A549 (cell line): Measurements from ENCODE around the gene PLGLB2. TPM values are rescaled to one million over a fixed set of nuclear protein-coding genes. Genes with fewer than 3 reads are reported as not detected.
"Not testable (repeated sequence)": the region's sequence is repeated elsewhere in the genome, so short reads cannot be mapped to it uniquely, and the experiment has no call there.

ENCODE experiments used
- ATAC-seq, 2 experiments: fragments of 200-7000 bp in 1 of 2; fragments of >200 bp in 1 of 2; cut with Nextera tagmentation in 1 of 2; cut with Tn5 transposase in 1 of 2; 3 replicates each; pipeline versions ENCODE4 v1.8.0 to v1.9.1; 2018 to 2020; ENCODE audit warnings: mild to moderate bottlenecking in 1 of 2, moderate library complexity in 1 of 2
- CTCF ChIA-PET: fragments of 300-600 bp; sonication (Branson Sonifier 250); formaldehyde crosslinking; extraction: SDS; loops from one replicate; lab custom pipeline; 2021; ENCODE audit warnings: antibody characterized with exemption, inconsistent platforms; lab: Yijun Ruan, JAX
- POLR2A ChIA-PET: fragments of 350-600 bp; formaldehyde crosslinking; extraction: SDS; loops from one replicate; lab custom pipeline; 2021; ENCODE audit warnings: antibody characterized with exemption, inconsistent platforms; lab: Yijun Ruan, JAX
- DNase-seq, 2 experiments: peaks; one replicate each; pipeline versions ENCODE4 v3.0.0 to v3.0.0-alpha.2; 2011 to 2016; ENCODE audit warnings: low read depth in 1 of 2, low spot score in 1 of 2
- FAIRE-seq: peaks from 2 replicates; lab custom pipeline; 2011; peaks lifted over from hg19 to GRCh38; lab: Jason Lieb, UNC
- H3K27ac ChIP-seq, 2 experiments: fragments of >200 bp; sonication (Bioruptor Twin); formaldehyde crosslinking; 3 replicates each; pipeline ENCODE4 v1.5.1; 2016 to 2017
- H3K4me1 ChIP-seq: fragments of >200 bp; sonication (Bioruptor Twin); formaldehyde crosslinking; 3 replicates; pipeline ENCODE4 v1.6.1; 2016
- H3K4me2 ChIP-seq: fragments of >200 bp; sonication (Bioruptor Twin); formaldehyde crosslinking; 3 replicates; pipeline ENCODE4 v1.6.1; 2016
- H3K4me3 ChIP-seq: fragments of >200 bp; sonication (Bioruptor Twin); formaldehyde crosslinking; 3 replicates; pipeline ENCODE4 v1.5.1; 2016
- H3K9me3 ChIP-seq: fragments of >200 bp; sonication (Bioruptor Twin); formaldehyde crosslinking; 3 replicates; pipeline ENCODE4 v1.6.1; 2016
- WGBS: methylation state at CpG from one replicate; pipeline ENCODE4 v1.1.6; 2017; ENCODE audit errors: missing lambda C conversion rate; 5-methylcytosine and 5-hydroxymethylcytosine counted together
- polyA minus RNA-seq: library from RNA; depleted of rRNA, polyadenylated mRNA; stranded (reverse); fragments of >200 nt; gene quantifications from 2 replicates; pipeline ENCODE4 v1.2.3, GENCODE V29; 2011; rRNA and poly(A)+ RNA removed
- polyA plus RNA-seq, 4 experiments: library from polyadenylated mRNA; depleted of rRNA in 3 of 4; stranded (reverse); fragments of >200 nt; fragmentation: RNase III in 1 of 4; extraction: RNeasy Plus Mini Kit Qiagen cat#74134 plus additional on column Dnase treatment in 1 of 4; gene quantifications; 2 replicates in 3 of 4; 3 replicates in 1 of 4; pipeline ENCODE4 v1.2.3, GENCODE V29; 2011 to 2017

Gene PLGLB2
- 1.1 and 1.8 TPM in 2 replicates for polyA plus RNA-seq (2011; rRNA removed)
- 0.13 and 0.17 TPM in 2 replicates for polyA plus RNA-seq (2012; cell fraction: cytosol; rRNA removed)
- polyA plus RNA-seq (2012; cell fraction: nucleus; rRNA removed): 0.19 and 0.26 TPM in 2 replicates
- 0.51 to 0.76 TPM (median 0.59 TPM) in 3 replicates for polyA plus RNA-seq (2017; fragmentation: RNase III; extraction: RNeasy Plus Mini Kit Qiagen cat#74134 plus additional on column Dnase treatment)
- 0.44 and 0.66 TPM in 2 replicates for polyA minus RNA-seq

GRCh38 chr2:87747791-87748190 lies at the start of gene PLGLB2:
TSS of gene PLGLB2 (plus strand) at chr2:87748087. CDS start at chr2:87748154, 67 bp downstream.
- H3K27ac ChIP-seq, H3K4me3 ChIP-seq, CTCF ChIA-PET, H3K4me2 ChIP-seq, H3K4me1 ChIP-seq, FAIRE-seq, H3K9me3 ChIP-seq, POLR2A ChIA-PET, ATAC-seq, DNase-seq: not testable (repeated sequence)
- 63% methylated on average over 2 of the region's 3 CpGs for WGBS

- WGBS: 79% methylated on average over 3 of the region's 4 CpGs
- ATAC-seq, H3K27ac ChIP-seq, H3K4me3 ChIP-seq, FAIRE-seq, CTCF ChIA-PET, H3K4me1 ChIP-seq, H3K4me2 ChIP-seq, POLR2A ChIA-PET, H3K9me3 ChIP-seq, DNase-seq: not testable (repeated sequence)
Measured at GRCh38 chr2:87704572-87705323, 43.1 kb upstream of the PLGLB2 start.

- ATAC-seq, H3K9me3 ChIP-seq, H3K4me1 ChIP-seq, H3K4me3 ChIP-seq, CTCF ChIA-PET, H3K27ac ChIP-seq, H3K4me2 ChIP-seq, FAIRE-seq, POLR2A ChIA-PET, DNase-seq: not testable (repeated sequence)
- WGBS: 69% methylated on average over 2 of the region's 2 CpGs
Measured at GRCh38 chr2:87708368-87708767, 39.5 kb upstream of the PLGLB2 start.

GRCh38 chr2:87727940-87728599 lies 19.8 kb upstream of the PLGLB2 start:
- CTCF ChIA-PET, H3K4me3 ChIP-seq, FAIRE-seq, H3K27ac ChIP-seq, H3K9me3 ChIP-seq, H3K4me1 ChIP-seq, H3K4me2 ChIP-seq, DNase-seq, POLR2A ChIA-PET: not testable (repeated sequence)
- WGBS: no CpG with 5 or more reads among the region's 8 CpGs
- peak; percentile 57 to 94; a peak in 4 of 6 replicates for ATAC-seq

- FAIRE-seq, ATAC-seq, POLR2A ChIA-PET, DNase-seq, H3K9me3 ChIP-seq, H3K27ac ChIP-seq, H3K4me3 ChIP-seq, CTCF ChIA-PET, H3K4me1 ChIP-seq, H3K4me2 ChIP-seq: not testable (repeated sequence)
Measured at GRCh38 chr2:87740928-87741327, 7.0 kb upstream of the PLGLB2 start.

GRCh38 chr2:87742393-87743108 lies 5.3 kb upstream of the PLGLB2 start:
- H3K27ac ChIP-seq, POLR2A ChIA-PET, H3K9me3 ChIP-seq, DNase-seq, FAIRE-seq, H3K4me1 ChIP-seq, H3K4me2 ChIP-seq, CTCF ChIA-PET, H3K4me3 ChIP-seq, ATAC-seq: not testable (repeated sequence)
- WGBS: no CpG with 5 or more reads among the region's 3 CpGs

- H3K4me2 ChIP-seq, CTCF ChIA-PET, H3K9me3 ChIP-seq, H3K27ac ChIP-seq, H3K4me1 ChIP-seq, POLR2A ChIA-PET, FAIRE-seq, H3K4me3 ChIP-seq, DNase-seq: not testable (repeated sequence)
- 38% methylated on average over 1 of the region's 5 CpGs for WGBS
- peak; percentile 74 to 79; a peak in 3 of 6 replicates for ATAC-seq
Measured at GRCh38 chr2:87743638-87744037, 4.2 kb upstream of the PLGLB2 start.

GRCh38 chr2:87745353-87745951 lies 2.4 kb upstream of the PLGLB2 start:
- ATAC-seq: peak in 1 of 2 experiments; percentile 51; a peak in 2 of 6 replicates
- 55% methylated on average over 5 of the region's 9 CpGs for WGBS
- H3K9me3 ChIP-seq, H3K4me3 ChIP-seq, H3K4me1 ChIP-seq, FAIRE-seq, CTCF ChIA-PET, H3K27ac ChIP-seq, POLR2A ChIA-PET, H3K4me2 ChIP-seq: not testable (repeated sequence)
- DNase-seq: peak in 1 of 2 experiments; percentile 2

GRCh38 chr2:87748524-87748923 lies 637 bp downstream of the PLGLB2 start:
- ATAC-seq, H3K27ac ChIP-seq, DNase-seq, H3K4me2 ChIP-seq, H3K4me1 ChIP-seq, H3K4me3 ChIP-seq, CTCF ChIA-PET, FAIRE-seq, POLR2A ChIA-PET, H3K9me3 ChIP-seq: not testable (repeated sequence)
- WGBS: 92% methylated on average over 2 of the region's 8 CpGs

- H3K4me3 ChIP-seq, H3K27ac ChIP-seq, H3K4me1 ChIP-seq, H3K9me3 ChIP-seq, CTCF ChIA-PET, POLR2A ChIA-PET, DNase-seq, ATAC-seq, FAIRE-seq, H3K4me2 ChIP-seq: not testable (repeated sequence)
- 69% methylated on average over 9 of the region's 11 CpGs for WGBS
Measured at GRCh38 chr2:87750560-87750959, 2.7 kb downstream of the PLGLB2 start.
